ENCODE measurements around the gene WNT11. TPM values are rescaled to one million over a fixed set of nuclear protein-coding genes. Genes with fewer than 3 reads are reported as not detected.
"Not testable (repeated sequence)": the region's sequence is repeated elsewhere in the genome, so short reads cannot be mapped to it uniquely, and the experiment has no call there.

The WNT11 gene
- total and polyA plus RNA-seq, 12 donors: 5.1 to 12.0 (median 7.7) TPM

DNA sequence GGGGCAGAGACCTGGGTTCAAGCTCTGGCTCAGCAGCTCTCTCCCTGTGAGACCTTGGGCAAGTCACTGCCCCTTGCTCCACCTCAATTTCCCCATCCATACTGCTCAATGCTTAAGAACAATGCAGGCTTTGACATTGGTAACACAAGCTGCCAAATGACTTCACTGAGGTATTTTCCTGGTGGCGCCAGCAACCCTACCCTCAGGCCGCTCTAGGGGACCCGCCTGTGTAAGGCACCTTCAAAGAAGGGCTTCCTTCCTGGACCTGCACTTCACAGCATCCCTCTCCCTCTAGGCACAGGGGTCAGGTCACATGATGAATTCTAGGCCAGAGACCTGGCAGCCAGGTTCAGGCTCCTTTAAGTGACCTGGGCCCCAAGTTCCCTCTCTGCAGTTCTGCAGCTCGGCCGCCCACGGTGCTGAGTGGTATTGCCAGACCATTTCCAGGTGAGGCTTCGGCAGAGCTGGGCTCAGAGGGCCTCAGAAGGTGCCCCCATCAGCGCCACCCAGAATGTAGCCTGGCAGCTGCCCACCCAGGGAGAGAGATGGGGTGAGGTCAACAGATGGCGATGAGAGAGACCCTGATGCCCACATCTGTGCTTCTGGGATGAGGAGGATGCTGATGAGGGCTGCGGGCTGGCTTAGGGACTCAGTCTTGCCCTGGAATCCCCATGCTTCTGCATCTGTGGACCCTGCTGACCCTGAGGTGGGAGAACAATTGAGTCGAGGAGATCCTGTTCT, 4.5 kb downstream of the WNT11 start:
- peaks cover 0 to 30% (median 0%) of the 10 kb centered on the region in 7 donors for H3K27me3 ChIP-seq
- peaks cover 0 to 2% (median 0%) of the 10 kb centered on the region in 9 donors for H3K36me3 ChIP-seq
- H3K4me1 ChIP-seq: peaks cover 0 to 16% (median 11%) of the 10 kb centered on the region in 9 donors
- WGBS, 2 donors: 95% methylated on average over 11 of the region's 11 CpGs
- ATAC-seq (no peak), DNase-seq (peak in 1 of 2 donors; percentile 2)
- TF ChIP-seq, protein P1, sequence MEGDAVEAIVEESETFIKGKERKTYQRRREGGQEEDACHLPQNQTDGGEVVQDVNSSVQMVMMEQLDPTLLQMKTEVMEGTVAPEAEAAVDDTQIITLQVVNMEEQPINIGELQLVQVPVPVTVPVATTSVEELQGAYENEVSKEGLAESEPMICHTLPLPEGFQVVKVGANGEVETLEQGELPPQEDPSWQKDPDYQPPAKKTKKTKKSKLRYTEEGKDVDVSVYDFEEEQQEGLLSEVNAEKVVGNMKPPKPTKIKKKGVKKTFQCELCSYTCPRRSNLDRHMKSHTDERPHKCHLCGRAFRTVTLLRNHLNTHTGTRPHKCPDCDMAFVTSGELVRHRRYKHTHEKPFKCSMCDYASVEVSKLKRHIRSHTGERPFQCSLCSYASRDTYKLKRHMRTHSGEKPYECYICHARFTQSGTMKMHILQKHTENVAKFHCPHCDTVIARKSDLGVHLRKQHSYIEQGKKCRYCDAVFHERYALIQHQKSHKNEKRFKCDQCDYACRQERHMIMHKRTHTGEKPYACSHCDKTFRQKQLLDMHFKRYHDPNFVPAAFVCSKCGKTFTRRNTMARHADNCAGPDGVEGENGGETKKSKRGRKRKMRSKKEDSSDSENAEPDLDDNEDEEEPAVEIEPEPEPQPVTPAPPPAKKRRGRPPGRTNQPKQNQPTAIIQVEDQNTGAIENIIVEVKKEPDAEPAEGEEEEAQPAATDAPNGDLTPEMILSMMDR (IDR thresholded peaks at IDR 0.05): no peak
- no peak overlapping the region for H3K4me3 ChIP-seq
- no peaks in the 10 kb centered on the region for H3K9me3 ChIP-seq
- intact Hi-C loops (cut with DNase I): loop anchor here in 2 of 10 donors (10.0 kb wide), 3 partner anchors 243 to 483 kb away; partner anchors contain the start of gene EMSY (in 1 of the 2)
- H3K27ac ChIP-seq: no peak overlapping the region

DNA sequence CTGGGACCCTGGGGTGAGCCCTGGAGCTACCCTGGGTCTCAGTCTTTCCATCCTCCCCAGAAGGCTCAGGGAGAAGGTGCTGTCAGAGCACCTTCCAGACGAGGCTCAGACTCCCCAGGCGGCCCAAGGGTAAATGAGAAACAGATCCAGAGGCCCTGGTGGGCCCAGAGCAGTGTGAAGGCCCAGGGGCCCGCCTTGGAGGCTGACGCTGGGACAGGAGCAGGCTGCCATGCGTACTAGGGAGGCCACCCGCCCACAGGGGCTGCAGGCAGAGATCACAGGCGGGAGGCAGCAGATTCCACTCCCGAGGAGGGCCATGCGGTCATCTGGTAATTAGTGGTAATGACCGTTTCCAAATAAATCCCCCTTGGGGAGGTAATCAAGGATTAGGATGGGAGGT, 5.2 kb downstream of the WNT11 start:
- H3K27ac ChIP-seq: no peak overlapping the region
- peaks cover 0 to 2% (median 0%) of the 10 kb centered on the region in 9 donors for H3K36me3 ChIP-seq
- intact Hi-C loops (cut with DNase I): loop anchor here in 2 of 10 donors (10.0 kb wide), 3 partner anchors 244 to 484 kb away; partner anchors contain the start of gene EMSY (in 1 of the 2)
- 89 to 90% methylated on average over 10 of the region's 10 CpGs for WGBS, 2 donors
- H3K9me3 ChIP-seq: no peaks in the 10 kb centered on the region
- no peak overlapping the region for H3K4me3 ChIP-seq
- TF ChIP-seq, protein P1 (IDR thresholded peaks at IDR 0.05): no peak
- ATAC-seq: no peak
- H3K27me3 ChIP-seq: peaks cover 0 to 22% (median 0%) of the 10 kb centered on the region in 7 donors
- peak in 1 of 2 donors; percentile 6 for DNase-seq
- H3K4me1 ChIP-seq: peaks cover 0 to 8% (median 4%) of the 10 kb centered on the region in 9 donors

DNA sequence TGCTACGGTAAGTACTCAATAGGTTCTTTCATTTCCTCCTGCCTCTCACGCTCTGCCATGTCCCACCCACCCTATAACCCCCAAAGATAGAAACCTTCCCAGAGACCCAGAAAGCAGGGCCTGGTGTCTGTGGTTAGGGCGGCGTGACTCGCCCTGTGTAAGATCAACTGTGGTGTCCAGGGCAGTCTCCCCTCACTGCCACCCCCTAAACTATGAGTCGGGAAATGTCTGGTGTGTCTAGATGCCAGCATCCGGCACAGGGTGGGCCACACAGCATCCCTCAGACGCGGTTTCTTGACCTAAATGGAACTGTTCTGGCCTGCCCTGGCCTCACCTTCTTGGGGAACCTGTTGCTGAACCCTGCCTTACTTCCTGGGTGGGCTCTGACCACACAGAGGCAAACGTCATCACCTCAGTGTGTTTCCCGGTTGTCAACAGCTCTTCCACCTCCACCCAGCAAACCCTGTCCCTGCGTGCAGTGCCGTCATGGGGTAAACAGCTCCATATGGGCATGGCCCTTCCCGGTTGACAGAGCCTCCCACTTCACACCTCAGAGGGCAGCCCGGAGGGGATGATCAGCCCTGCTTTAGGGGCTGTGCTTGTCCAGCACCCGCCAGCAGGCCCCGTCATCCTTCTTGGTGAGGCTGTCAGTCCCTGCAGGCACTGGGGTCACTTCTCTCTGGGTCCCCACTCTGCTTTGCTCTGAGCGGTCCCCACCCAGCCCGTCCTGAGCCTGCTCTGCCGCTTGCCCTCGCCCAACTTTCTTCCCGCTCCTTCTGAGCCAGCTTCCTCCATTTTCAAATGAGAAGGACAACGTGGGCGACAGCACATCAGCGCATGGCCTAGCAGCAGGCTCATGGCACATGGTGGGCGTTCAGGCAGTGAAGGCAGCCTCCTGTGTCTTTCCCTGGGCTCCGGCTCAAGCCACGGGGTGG, 6.0 kb downstream of the WNT11 start:
- ATAC-seq: no peak
- intact Hi-C loops (cut with DNase I): loop anchor here in 2 of 10 donors (10.0 kb wide), 3 partner anchors 245 to 485 kb away; partner anchors contain the start of gene EMSY (in 1 of the 2)
- peaks cover 0 to under 1% (median 0%) of the 10 kb centered on the region in 9 donors for H3K4me1 ChIP-seq
- TF ChIP-seq, protein P1 (IDR thresholded peaks at IDR 0.05): no peak
- peaks cover 0 to 2% (median 0%) of the 10 kb centered on the region in 9 donors for H3K36me3 ChIP-seq
- no peak overlapping the region for H3K4me3 ChIP-seq
- no peaks in the 10 kb centered on the region for H3K9me3 ChIP-seq
- peak in 1 of 2 donors; percentile 1 for DNase-seq
- H3K27me3 ChIP-seq: peaks cover 0 to 14% (median 0%) of the 10 kb centered on the region in 7 donors
- 89 to 93% methylated on average over 28 of the region's 28 CpGs for WGBS, 2 donors
- no peak overlapping the region for H3K27ac ChIP-seq

DNA sequence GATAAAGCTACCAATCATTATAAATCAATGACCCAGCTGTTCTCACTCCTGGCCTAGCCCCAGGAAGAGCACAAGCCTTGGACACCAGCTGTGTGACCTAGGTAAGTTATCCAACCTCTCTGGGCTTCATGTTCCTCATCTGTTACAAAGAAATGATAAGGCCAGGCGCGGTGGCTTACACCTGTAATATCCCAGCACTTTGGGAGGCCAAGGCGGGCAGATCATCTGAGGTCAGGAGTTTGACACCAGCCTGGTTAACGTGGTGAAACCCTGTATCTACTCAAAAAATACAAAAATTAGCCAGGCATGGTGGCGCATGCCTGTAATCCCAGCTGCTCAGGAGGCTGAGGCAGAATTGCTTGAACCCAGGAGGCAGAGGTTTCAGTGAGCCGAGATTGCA, 7.6 kb downstream of the WNT11 start:
- not testable (repeated sequence) for DNase-seq, ATAC-seq

More for the DNA sequence above, 7.6 kb downstream of the WNT11 start:
- H3K36me3 ChIP-seq; H3K4me3 ChIP-seq; H3K27ac ChIP-seq; H3K9me3 ChIP-seq; H3K27me3 ChIP-seq; H3K4me1 ChIP-seq; intact Hi-C loops (cut with DNase I): not testable (repeated sequence)
- WGBS, 2 donors: 96% methylated on average over 6 of the region's 6 CpGs
